ENCODE results near the gene PTPRN2. TPM values are rescaled to one million over a fixed set of nuclear protein-coding genes. Genes with fewer than 3 reads are reported as not detected.

Gene PTPRN2
- total and polyA plus RNA-seq, 2 of the 8 experiments (the other 6 are each of a cell fraction or from before 2014, with no cell fraction given) = 2.6 to 4.5 TPM

DNA sequence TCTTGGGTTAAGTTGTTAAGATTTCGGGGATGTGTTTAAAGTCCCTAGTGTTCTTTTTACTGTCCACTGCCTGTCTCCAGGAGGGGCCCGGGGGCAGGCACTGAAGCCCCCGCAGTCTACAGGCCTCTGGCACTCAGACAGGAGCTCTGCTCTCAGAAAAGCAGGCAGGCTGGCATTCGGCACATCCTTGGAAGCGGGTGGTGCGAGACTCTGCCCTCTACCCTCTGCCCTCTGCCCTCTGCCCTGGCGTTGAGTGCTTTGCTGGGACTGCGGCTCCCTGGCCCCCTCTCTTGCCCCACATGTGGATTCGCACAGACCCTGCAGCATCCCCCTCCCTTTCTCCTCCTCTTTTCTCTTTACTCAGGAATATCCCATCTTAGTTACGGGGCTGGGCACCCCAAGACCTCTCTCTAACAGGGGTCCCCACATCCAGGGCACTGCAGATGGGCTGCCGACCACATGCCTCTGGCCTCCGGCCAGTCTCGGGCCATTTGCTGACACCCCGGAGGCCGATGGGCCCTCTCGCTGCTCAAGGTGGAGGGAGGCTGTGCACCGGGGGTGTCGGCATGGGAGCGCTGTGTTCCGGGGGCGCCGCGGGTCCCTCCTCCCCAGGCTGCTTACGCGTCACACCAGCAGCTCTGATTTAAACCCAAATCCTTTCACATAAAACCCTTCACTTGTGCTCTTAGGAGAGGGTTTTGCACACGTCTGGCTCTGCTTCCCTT lies 770.9 kb downstream of the PTPRN2 start (continued):
- TF ChIP-seq CBX5 (IDR thresholded peaks at IDR 0.05; ENCODE audit: low read depth, low read length) (no peak), KDM5A (IDR thresholded peaks at IDR 0.05; ENCODE audit: low read length) (no peak), RBBP5 (IDR thresholded peaks at IDR 0.05; ENCODE audit: borderline replicate concordance, low read depth, low read length) (no peak), CTBP2 (IDR thresholded peaks at IDR 0.05; ENCODE audit: borderline replicate concordance, insufficient read depth, insufficient read length, low read length) (no peak)

Measured in H1 (cell line).